Measurements from ENCODE around the gene CDC42EP1. TPM values are rescaled to one million over a fixed set of nuclear protein-coding genes. Genes with fewer than 3 reads are reported as not detected.

Gene CDC42EP1
- total RNA-seq, 1 donor from 2014 or later: 2.1 TPM

GRCh38 chr22:37571258-37571991 lies 11.1 kb downstream of the CDC42EP1 start:
- Mint-ChIP-seq H3K36me3 (ENCODE audit: unreplicated experiment) (no peaks in the 10 kb centered on the region), H3K4me1 (ENCODE audit: low read depth, unreplicated experiment) (no peaks in the 10 kb centered on the region), H3K27ac (ENCODE audit: unreplicated experiment) (no peak overlapping the region), H3K27me3 (ENCODE audit: unreplicated experiment) (peaks cover 5% of the 10 kb centered on the region), H3K4me3 (ENCODE audit: unreplicated experiment) (no peak overlapping the region), H3K9me3 (ENCODE audit: unreplicated experiment) (no peaks in the 10 kb centered on the region)
- no peak for DNase-seq
- no peak for TF ChIP-seq CTCF (IDR thresholded peaks at IDR 0.05; ENCODE audit: partially characterized antibody, unreplicated experiment)

GRCh38 chr22:37571992-37572373 lies 11.7 kb downstream of the CDC42EP1 start:
- no peak overlapping the region for H3K27ac Mint-ChIP-seq (ENCODE audit: unreplicated experiment)
- no peak overlapping the region for H3K4me3 Mint-ChIP-seq (ENCODE audit: unreplicated experiment)
- no peaks in the 10 kb centered on the region for H3K4me1 Mint-ChIP-seq (ENCODE audit: low read depth, unreplicated experiment)

GRCh38 chr22:37575490-37576003 lies 15.3 kb downstream of the CDC42EP1 start:
- no peak overlapping the region for H3K4me3 Mint-ChIP-seq (ENCODE audit: unreplicated experiment)
- H3K9me3 Mint-ChIP-seq (ENCODE audit: unreplicated experiment): peaks cover 2% of the 10 kb centered on the region
- no peaks in the 10 kb centered on the region for H3K36me3 Mint-ChIP-seq (ENCODE audit: unreplicated experiment)
- no peak for TF ChIP-seq CTCF (IDR thresholded peaks at IDR 0.05; ENCODE audit: partially characterized antibody, unreplicated experiment)
- DNase-seq: no peak
- no peaks in the 10 kb centered on the region for H3K4me1 Mint-ChIP-seq (ENCODE audit: low read depth, unreplicated experiment)
- no peak overlapping the region for H3K27ac Mint-ChIP-seq (ENCODE audit: unreplicated experiment)
- H3K27me3 Mint-ChIP-seq (ENCODE audit: unreplicated experiment): peaks cover 2% of the 10 kb centered on the region

More at GRCh38 chr22:37571992-37572373, 11.7 kb downstream of the CDC42EP1 start:
- Mint-ChIP-seq H3K36me3 (ENCODE audit: unreplicated experiment) (no peaks in the 10 kb centered on the region), H3K27me3 (ENCODE audit: unreplicated experiment) (peaks cover 5% of the 10 kb centered on the region), H3K9me3 (ENCODE audit: unreplicated experiment) (no peaks in the 10 kb centered on the region)
- DNase-seq: no peak
- TF ChIP-seq CTCF (IDR thresholded peaks at IDR 0.05; ENCODE audit: partially characterized antibody, unreplicated experiment): no peak

GRCh38 chr22:37578002-37578401 lies 17.7 kb downstream of the CDC42EP1 start:
- Mint-ChIP-seq H3K4me1 (ENCODE audit: low read depth, unreplicated experiment) (no peaks in the 10 kb centered on the region), H3K27me3 (ENCODE audit: unreplicated experiment) (peaks cover 2% of the 10 kb centered on the region), H3K4me3 (ENCODE audit: unreplicated experiment) (no peak overlapping the region), H3K27ac (ENCODE audit: unreplicated experiment) (no peak overlapping the region), H3K9me3 (ENCODE audit: unreplicated experiment) (peaks cover 3% of the 10 kb centered on the region), H3K36me3 (ENCODE audit: unreplicated experiment) (no peaks in the 10 kb centered on the region)
- no peak for DNase-seq
- TF ChIP-seq CTCF (IDR thresholded peaks at IDR 0.05; ENCODE audit: partially characterized antibody, unreplicated experiment): no peak

GRCh38 chr22:37581504-37581903 lies 21.2 kb downstream of the CDC42EP1 start:
- peaks cover 3% of the 10 kb centered on the region for H3K9me3 Mint-ChIP-seq (ENCODE audit: unreplicated experiment)
- H3K27ac Mint-ChIP-seq (ENCODE audit: unreplicated experiment): no peak overlapping the region
- H3K36me3 Mint-ChIP-seq (ENCODE audit: unreplicated experiment): no peaks in the 10 kb centered on the region
- DNase-seq: no peak
- H3K4me1 Mint-ChIP-seq (ENCODE audit: low read depth, unreplicated experiment): no peaks in the 10 kb centered on the region
- no peak for TF ChIP-seq CTCF (IDR thresholded peaks at IDR 0.05; ENCODE audit: partially characterized antibody, unreplicated experiment)
- peaks cover 3% of the 10 kb centered on the region for H3K27me3 Mint-ChIP-seq (ENCODE audit: unreplicated experiment)
- no peak overlapping the region for H3K4me3 Mint-ChIP-seq (ENCODE audit: unreplicated experiment)
